GM13977 (cell line): ENCODE results near the gene RCBTB2.
A peak's percentile ranks its signal among the peaks of the same experiment; 100 is the strongest.

Experiments
- DNase-seq: peaks from one replicate; pipeline ENCODE4 v3.0.0; 2012; ENCODE audit warnings: low spot score
- CTCF ChIP-seq: IDR thresholded peaks from 2 replicates; pipeline ENCODE4 v1.5.1; 2012; ENCODE audit warnings: mild to moderate bottlenecking, control low read depth; ENCODE audit not compliant: insufficient read depth; ENCODE audit errors: extremely low read depth, missing control alignments
- in situ Hi-C: fragments of 300-500 bp; cut with MboI; formaldehyde crosslinking; loops from one replicate; pipeline ENCODE4 v1.12.0; 2022; ENCODE audit warnings: low sequenced_read_pairs, low pct_unique_long_range_greater_than_20kb, mixed read lengths, inconsistent platforms; ENCODE audit not compliant: unreplicated experiment

Gene RCBTB2

GRCh38 chr13:48563626-48564025 lies 30.7 kb upstream of the RCBTB2 start:
- DNase-seq = no peak
- in situ Hi-C loops = no loop called here
- TF ChIP-seq CTCF = no peak

- DNase-seq = peak; percentile 82
- in situ Hi-C loops = no loop called here
- TF ChIP-seq CTCF = no peak
These were observed 29.6 kb upstream of the RCBTB2 start for GRCh38 chr13:48562296-48563066.

GRCh38 chr13:48561466-48562235 lies 28.8 kb upstream of the RCBTB2 start:
- in situ Hi-C loops = no loop called here
- no peak for DNase-seq
- no peak for TF ChIP-seq CTCF

- DNase-seq = no peak
- no peak for TF ChIP-seq CTCF
- in situ Hi-C loops = no loop called here
These were observed 27.9 kb upstream of the RCBTB2 start for GRCh38 chr13:48560657-48561337.

GRCh38 chr13:48559638-48560320 lies 26.9 kb upstream of the RCBTB2 start:
- in situ Hi-C loops = no loop called here
- DNase-seq = no peak
- TF ChIP-seq CTCF = no peak

- in situ Hi-C loops = no loop called here
- no peak for DNase-seq
These were observed 23.9 kb upstream of the RCBTB2 start for GRCh38 chr13:48556817-48557216.

More at GRCh38 chr13:48556817-48557216, 23.9 kb upstream of the RCBTB2 start:
- no peak for TF ChIP-seq CTCF
